Ectodermal cell (in vitro differentiated cells): Measurements from ENCODE around the gene PEX14.

ENCODE experiments used
- H3K27ac ChIP-seq: 2 replicates; pipeline ENCODE4 v1.7.0; 2013; ENCODE audit warnings: mild to moderate bottlenecking, low read depth, low read length; ENCODE audit not compliant: insufficient read depth, poor library complexity, severe bottlenecking
- H3K27me3 ChIP-seq: 2 replicates; pipeline ENCODE4 v1.7.0; 2013; ENCODE audit warnings: mild to moderate bottlenecking, low read length; ENCODE audit not compliant: insufficient read depth, control insufficient read depth, poor library complexity, severe bottlenecking
- H3K36me3 ChIP-seq: one replicate; pipeline ENCODE4 v1.7.0; 2013; ENCODE audit warnings: low read length; ENCODE audit not compliant: control insufficient read depth, insufficient read depth
- H3K4me1 ChIP-seq: one replicate; pipeline ENCODE4 v1.7.0; 2013; ENCODE audit warnings: low read length; ENCODE audit not compliant: control insufficient read depth, insufficient read depth
- H3K4me3 ChIP-seq: 2 replicates; pipeline ENCODE4 v1.7.0; 2013; ENCODE audit warnings: low read depth, low read length, control low read depth; ENCODE audit not compliant: insufficient read depth
- H3K9me3 ChIP-seq: 2 replicates; pipeline ENCODE4 v1.7.0; 2013; ENCODE audit warnings: mild to moderate bottlenecking, low read length, moderate library complexity; ENCODE audit not compliant: control insufficient read depth
- WGBS, 2 experiments: methylation state at CpG; one replicate each; pipeline ENCODE4 v1.1.7; 2013; ENCODE audit warnings: missing lambda C conversion rate in 2 of 2; 5-methylcytosine and 5-hydroxymethylcytosine counted together

Gene PEX14

DNA sequence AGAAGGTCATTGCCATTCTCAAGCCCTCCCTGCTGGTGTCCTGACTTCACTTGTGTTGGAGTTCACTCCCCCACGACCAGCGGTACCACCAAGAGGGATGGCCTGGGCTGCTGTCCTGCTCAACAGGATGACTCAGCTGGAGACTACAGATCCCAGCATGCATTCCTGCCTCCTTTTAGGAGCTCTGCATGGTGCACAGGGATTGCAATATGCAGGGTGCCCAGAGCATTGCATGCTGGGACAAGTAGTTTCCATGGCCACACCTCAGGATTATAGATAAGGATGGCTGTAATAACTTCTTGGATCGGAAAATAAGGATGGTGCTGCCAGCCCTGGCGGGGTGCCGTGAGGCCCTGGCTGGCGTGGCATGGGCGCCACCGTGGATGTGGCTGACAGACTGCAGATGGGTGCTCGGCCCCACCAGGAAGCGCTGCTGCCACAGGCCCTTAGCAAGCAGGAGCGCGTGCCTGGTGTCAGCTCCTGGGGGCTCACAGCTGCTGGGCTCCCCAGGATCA is 171.7 kb downstream of the PEX14 start:
- Histone ChIP-seq H3K27ac (no peak overlapping the region), H3K27me3 (peaks cover 12% of the 10 kb centered on the region)

DNA sequence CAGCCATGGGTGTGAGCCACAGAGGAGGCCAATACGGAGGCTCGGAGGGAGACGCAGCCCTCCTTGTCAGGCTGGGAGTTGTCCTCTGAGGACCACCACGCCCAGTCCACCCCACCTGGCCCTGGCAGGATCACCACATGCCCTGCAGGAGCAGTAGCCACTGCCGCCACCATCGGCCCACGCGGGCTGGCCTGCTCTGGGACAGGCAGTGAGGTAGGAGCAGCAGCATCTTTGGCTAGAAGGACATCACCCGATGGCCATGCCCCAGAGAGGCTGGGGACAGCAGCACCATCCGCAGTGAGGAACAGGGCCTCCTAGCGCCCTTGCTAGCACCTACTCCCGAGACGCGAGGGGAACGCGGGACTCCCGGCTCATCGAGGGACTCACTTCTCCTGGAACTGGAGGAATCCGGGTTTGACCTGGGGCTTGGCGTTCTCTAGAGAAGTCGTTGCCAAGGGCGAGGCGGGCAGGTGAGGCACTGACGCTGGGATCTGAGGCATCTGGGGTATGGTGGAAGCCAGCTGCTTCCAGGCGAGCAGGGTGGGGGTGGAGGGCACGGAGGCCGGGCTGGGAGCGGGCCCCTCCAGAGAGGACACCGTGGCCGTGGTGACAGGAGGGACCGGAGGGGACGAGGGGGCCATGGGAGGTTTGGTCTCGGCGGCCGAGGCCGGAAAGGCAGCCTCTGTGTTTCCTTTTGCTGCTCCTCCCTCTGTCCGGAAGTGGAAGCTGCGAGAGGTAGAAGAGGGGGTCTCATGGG is 172.8 kb downstream of the PEX14 start:
- Histone ChIP-seq H3K36me3 (no peaks in the 10 kb centered on the region), H3K4me3 (no peak overlapping the region)
- WGBS, 2 experiments: 95% methylated on average over 38 of the region's 38 CpGs

More for the DNA sequence above, 171.7 kb downstream of the PEX14 start:
- WGBS, 2 experiments: 92 to 95% methylated on average over 12 of the region's 12 CpGs
- peaks cover 33% of the 10 kb centered on the region for H3K4me1 ChIP-seq
- H3K36me3 ChIP-seq: no peaks in the 10 kb centered on the region
- no peak overlapping the region for H3K4me3 ChIP-seq
- no peaks in the 10 kb centered on the region for H3K9me3 ChIP-seq

DNA sequence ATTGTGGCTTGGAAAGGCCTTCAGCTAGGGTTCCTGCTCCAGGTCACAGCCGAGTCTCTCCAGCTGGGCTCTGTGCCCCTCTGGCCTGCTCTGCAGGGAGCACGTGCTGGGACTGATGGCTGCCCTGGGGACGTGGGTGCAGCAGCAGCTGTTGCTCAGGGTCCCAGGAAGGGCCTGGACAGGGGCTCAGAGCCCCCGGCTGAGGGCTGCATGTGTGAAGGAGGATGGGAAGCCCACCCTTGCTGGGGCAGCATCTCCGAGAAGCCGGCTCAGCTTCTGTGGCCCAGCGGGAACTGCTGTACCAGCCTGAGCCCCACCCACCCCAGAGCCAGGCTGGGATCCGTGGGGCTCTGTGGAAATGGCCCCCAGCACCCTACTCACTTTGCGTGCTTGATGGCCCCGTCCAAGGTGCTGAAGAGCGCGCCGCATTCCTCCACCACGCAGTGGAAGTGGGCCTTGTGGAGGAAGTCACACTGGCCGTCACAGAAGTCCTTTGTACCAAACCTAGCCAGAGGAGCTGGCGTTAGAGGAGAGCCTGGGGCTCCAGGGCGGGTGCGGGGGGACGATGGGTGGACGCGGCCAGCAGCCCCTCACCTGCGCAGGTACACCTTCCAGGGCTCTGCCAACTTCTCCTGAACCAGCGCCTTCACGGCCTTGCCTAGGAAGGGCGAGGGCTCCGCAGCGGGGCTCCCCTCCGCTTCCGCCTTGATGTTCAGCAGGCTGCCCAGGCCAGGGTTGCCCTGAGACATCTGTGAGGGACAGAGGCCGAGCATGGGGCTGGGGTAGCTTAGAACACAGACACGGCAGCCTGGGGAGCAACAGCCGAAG is 174.2 kb downstream of the PEX14 start:
- Histone ChIP-seq H3K27ac (peak overlapping the region; percentile 77), H3K27me3 (peaks cover 24% of the 10 kb centered on the region), H3K36me3 (peaks cover 10% of the 10 kb centered on the region), H3K4me3 (no peak overlapping the region), H3K9me3 (no peaks in the 10 kb centered on the region), H3K4me1 (peaks cover 33% of the 10 kb centered on the region)
- WGBS, 2 experiments: 54 to 59% methylated on average over 32 of the region's 32 CpGs

More for the DNA sequence above, 172.8 kb downstream of the PEX14 start:
- Histone ChIP-seq H3K27ac (no peak overlapping the region), H3K27me3 (peaks cover 24% of the 10 kb centered on the region), H3K9me3 (no peaks in the 10 kb centered on the region), H3K4me1 (peaks cover 33% of the 10 kb centered on the region)

DNA sequence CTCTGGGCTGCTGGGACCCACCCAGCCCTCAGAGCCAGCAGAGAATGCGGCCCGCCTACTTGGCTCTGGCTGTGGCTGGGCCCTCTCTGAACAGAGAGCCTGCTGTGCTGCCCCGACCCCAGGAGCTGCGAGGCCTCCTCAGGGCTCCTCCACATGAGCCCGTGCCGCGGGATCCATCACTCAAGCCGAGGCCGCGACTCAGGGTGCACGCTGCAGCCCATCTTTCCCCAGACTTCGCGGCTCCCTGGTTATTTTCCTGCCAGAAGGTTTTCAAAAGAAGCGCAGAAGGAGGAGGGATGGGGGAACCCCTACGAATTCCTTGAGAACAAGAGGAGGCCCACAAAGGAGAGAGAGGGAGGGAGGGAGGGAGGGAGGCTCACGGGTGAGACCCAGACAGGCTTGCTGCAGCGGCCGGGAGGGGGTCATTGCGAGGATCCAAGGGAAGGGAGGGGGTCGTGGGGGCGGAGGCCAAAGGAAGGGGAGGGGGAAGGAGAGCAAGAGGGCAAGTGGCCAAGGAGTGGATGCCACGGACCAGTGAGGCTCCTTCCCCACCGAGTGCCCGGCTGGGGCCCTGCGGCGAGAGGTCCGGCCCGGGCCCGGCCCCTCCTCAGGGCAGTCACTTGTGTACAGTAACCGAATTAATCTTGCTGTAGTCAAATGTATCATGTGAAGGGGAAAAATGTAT is 174.9 kb downstream of the PEX14 start:
- Histone ChIP-seq H3K27me3 (peaks cover 24% of the 10 kb centered on the region), H3K27ac (peak overlapping the region; percentile 77), H3K4me3 (peak overlapping the region; percentile 20), H3K36me3 (peaks cover 10% of the 10 kb centered on the region), H3K9me3 (no peaks in the 10 kb centered on the region), H3K4me1 (peaks cover 33% of the 10 kb centered on the region)
- WGBS, 2 experiments: 2% methylated on average over 30 of the region's 30 CpGs

DNA sequence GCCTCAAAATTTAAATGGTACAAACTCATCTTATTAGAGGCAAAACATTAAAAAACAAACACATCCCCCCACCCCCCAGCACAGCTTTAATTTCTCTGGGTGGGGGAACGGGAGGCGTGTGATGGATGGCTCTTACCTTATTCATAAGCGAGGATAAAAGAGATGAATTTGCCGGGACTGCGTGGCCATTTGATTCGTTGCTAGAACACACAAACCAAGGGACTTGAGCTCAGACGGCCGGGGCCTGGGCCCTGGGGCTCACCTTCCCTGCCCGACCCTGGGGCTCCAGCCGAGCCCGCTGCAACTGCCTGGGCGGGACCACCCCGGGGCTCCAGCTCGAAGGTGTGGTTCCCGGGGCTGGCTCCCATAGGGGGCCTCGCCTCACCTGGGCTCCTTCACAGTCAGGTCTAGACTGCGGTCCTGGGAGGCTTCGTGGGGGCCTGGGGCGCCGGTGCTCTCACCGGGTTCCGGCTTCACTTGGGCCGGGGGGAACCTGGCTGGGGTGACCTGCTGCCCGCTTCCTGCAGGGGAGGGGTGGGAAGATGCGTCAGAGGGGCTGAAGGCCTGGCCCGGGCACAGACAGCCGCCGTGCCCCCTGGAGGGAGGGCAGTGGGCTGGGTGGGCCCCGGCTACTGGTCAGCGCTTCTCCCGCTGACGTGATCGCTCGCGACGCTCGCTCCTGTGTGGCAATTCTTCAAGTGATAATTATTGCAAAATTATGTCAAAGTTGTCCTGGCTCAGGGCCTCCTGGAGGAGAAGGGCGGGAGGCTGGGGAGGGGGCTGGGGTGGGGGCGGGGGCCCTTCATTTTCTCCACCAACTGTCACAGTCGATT is 176.0 kb downstream of the PEX14 start:
- 18 to 23% methylated on average over 38 to 40 of the region's 40 CpGs for WGBS, 2 experiments
- Histone ChIP-seq H3K4me3 (no peak overlapping the region), H3K27ac (no peak overlapping the region)

DNA sequence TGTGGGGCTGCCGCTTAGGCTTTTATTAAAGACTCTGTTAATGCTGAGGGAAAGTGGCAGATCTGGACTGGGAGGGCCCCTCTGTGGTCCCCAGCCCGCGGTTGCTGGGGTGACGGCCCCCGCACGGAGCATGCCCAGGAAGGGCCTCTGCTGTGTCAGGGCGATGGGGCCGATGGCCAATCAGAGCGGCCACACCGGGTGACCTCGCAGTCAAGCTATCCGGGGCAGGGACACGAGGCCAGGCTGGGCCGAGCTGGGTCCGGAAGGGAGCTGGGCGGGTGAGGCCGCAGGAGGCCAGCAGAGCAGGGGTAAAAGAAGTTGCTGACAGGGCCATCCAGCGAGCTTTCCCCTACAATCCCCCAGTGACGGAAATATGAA is 176.6 kb downstream of the PEX14 start:
- Histone ChIP-seq H3K4me3 (no peak overlapping the region), H3K36me3 (peaks cover 10% of the 10 kb centered on the region), H3K9me3 (no peaks in the 10 kb centered on the region), H3K27me3 (peaks cover 24% of the 10 kb centered on the region), H3K4me1 (peaks cover 33% of the 10 kb centered on the region), H3K27ac (no peak overlapping the region)
- 15 to 18% methylated on average over 19 of the region's 19 CpGs for WGBS, 2 experiments

More for the DNA sequence above, 176.0 kb downstream of the PEX14 start:
- H3K27me3 ChIP-seq: peaks cover 24% of the 10 kb centered on the region
- H3K36me3 ChIP-seq: peaks cover 10% of the 10 kb centered on the region
- H3K9me3 ChIP-seq: no peaks in the 10 kb centered on the region
- peaks cover 33% of the 10 kb centered on the region for H3K4me1 ChIP-seq

DNA sequence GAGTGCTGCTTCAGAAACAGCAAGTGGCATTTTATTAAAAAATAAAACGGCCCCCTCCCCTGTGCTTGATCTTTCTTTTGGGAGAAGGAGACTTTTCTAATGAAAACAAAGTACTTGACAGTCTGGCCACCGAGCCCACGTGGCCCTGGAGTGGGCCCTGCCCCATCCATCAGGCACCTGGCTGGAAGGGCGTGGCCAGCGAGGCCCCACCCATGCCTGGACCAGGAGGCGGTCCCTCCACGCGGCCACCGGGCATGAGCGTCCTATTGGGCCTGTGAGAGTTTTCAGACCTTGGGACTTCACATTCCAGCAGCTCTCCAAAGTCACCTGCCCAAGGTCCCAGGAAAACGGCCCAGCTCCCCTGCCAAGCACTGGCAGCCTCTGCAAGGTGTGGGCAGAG is 177.0 kb downstream of the PEX14 start:
- Histone ChIP-seq H3K27ac (no peak overlapping the region), H3K36me3 (peaks cover 10% of the 10 kb centered on the region), H3K4me1 (peaks cover 33% of the 10 kb centered on the region), H3K4me3 (no peak overlapping the region), H3K9me3 (no peaks in the 10 kb centered on the region), H3K27me3 (peaks cover 24% of the 10 kb centered on the region)
- 46 to 47% methylated on average over 11 of the region's 11 CpGs for WGBS, 2 experiments

DNA sequence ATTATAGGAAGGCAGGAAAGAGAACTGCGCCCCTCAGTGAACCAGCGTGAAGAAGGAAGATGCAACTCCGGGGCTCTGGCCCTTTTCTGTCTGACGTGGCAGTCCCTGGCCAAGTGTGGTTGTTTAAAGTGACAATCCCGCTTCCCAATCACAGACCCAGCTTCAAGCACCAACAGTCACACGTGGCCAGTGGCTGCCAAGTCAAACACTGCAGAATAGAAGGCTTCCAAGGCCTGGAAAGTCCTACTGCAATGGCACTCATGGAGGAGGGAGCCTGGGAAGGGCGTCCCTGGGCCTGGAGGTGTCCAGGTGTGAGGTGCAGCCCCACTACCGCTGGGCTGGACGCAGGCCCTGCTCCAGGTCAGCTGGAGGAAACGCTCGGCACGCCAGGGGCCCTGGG is 177.9 kb downstream of the PEX14 start:
- 93 to 95% methylated on average over 12 of the region's 12 CpGs for WGBS, 2 experiments
- Histone ChIP-seq H3K36me3 (peaks cover 10% of the 10 kb centered on the region), H3K9me3 (no peaks in the 10 kb centered on the region), H3K27ac (no peak overlapping the region), H3K27me3 (peaks cover 24% of the 10 kb centered on the region), H3K4me1 (peaks cover 33% of the 10 kb centered on the region), H3K4me3 (no peak overlapping the region)

DNA sequence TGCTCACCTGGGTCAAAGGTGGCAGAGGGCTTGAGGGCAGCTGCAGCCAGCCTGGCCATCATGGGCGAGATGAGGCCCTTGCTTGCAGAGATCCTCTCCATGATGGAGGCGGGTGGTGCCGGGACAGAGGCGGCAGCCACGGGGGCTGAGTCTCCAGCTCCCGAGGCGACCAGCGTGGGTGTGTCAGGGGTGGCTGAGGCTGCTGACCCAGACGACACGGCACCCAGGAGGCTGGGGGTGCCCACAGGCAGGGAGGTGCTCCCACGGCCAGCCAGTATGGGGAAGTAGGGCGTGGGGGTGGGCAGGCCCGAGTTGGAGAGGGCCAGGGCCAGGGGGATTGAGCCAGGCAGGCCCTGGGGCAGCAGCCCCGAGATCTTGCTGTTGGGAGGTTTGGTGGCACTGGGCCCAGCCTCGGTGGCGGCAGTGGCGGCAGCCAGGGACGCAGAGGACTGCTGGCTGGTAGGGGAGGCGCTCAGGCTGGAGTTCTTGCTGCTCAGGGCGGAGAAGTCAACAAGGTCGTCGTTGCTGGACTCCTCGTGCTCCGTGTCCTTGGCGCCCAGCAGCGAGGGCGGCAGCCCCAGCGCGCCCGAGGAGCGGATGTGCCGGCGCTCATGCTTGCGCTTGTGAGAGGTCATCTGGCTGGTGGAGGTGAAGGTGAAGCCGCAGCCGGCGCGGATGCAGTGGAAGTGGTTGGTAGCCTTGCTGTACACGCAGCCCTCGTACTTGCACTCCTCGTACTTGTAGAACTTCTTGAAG is 178.8 kb downstream of the PEX14 start:
- H3K27ac ChIP-seq: no peak overlapping the region
- WGBS, 2 experiments: 94 to 95% methylated on average over 41 of the region's 41 CpGs
- H3K27me3 ChIP-seq: peaks cover 24% of the 10 kb centered on the region
- no peaks in the 10 kb centered on the region for H3K9me3 ChIP-seq
- H3K4me3 ChIP-seq: no peak overlapping the region
- H3K36me3 ChIP-seq: peaks cover 10% of the 10 kb centered on the region
- peaks cover 33% of the 10 kb centered on the region for H3K4me1 ChIP-seq
